ENCODE measurements around the gene HSF5. TPM values are rescaled to one million over a fixed set of nuclear protein-coding genes. Genes with fewer than 3 reads are reported as not detected.

Gene HSF5
- total and polyA plus RNA-seq, 7 donors: under 0.01 to 0.29 TPM; not detected in 5

- peaks cover 37 to 96% (median 64%) of the 10 kb centered on the region in 4 donors for H3K36me3 ChIP-seq
- 93 to 94% methylated on average over 4 of the region's 4 CpGs for WGBS, 2 donors
- DNase-seq: no peak
These were observed 5.3 kb upstream of the HSF5 start for GRCh38 chr17:58493506-58493905.

GRCh38 chr17:58492238-58493121, 4.3 kb upstream of the HSF5 start:
- no peaks in the 10 kb centered on the region for H3K27me3 ChIP-seq
- peaks cover 0 to 7% (median 1%) of the 10 kb centered on the region in 4 donors for H3K4me1 ChIP-seq
- H3K9me3 ChIP-seq: no peaks in the 10 kb centered on the region
- no peak overlapping the region for H3K27ac ChIP-seq
- no peak for DNase-seq
- intact Hi-C loops (cut with DNase I): no loop called here
- 92 to 96% methylated on average over 11 of the region's 11 CpGs for WGBS, 2 donors
- TF ChIP-seq EP300 (IDR thresholded peaks at IDR 0.05) (no peak), POLR2A (IDR thresholded peaks at IDR 0.05) (no peak), CTCF (IDR thresholded peaks at IDR 0.05) (no peak), POLR2AphosphoS5 (IDR thresholded peaks at IDR 0.05) (no peak)
- H3K4me3 ChIP-seq: no peak overlapping the region
- H3K36me3 ChIP-seq: peaks cover 36 to 88% (median 60%) of the 10 kb centered on the region in 4 donors

More at GRCh38 chr17:58493506-58493905, 5.3 kb upstream of the HSF5 start:
- H3K4me3 ChIP-seq: no peak overlapping the region
- no peaks in the 10 kb centered on the region for H3K4me1 ChIP-seq
- TF ChIP-seq POLR2A (IDR thresholded peaks at IDR 0.05): no peak
- no peak for TF ChIP-seq POLR2AphosphoS5 (IDR thresholded peaks at IDR 0.05)
- TF ChIP-seq EP300 (IDR thresholded peaks at IDR 0.05): no peak
- TF ChIP-seq CTCF (IDR thresholded peaks at IDR 0.05): no peak
- H3K27ac ChIP-seq: no peak overlapping the region
- intact Hi-C loops (cut with DNase I): no loop called here
- H3K27me3 ChIP-seq: no peaks in the 10 kb centered on the region
- no peaks in the 10 kb centered on the region for H3K9me3 ChIP-seq

- Histone ChIP-seq H3K27me3 (no peaks in the 10 kb centered on the region), H3K4me3 (no peak overlapping the region), H3K27ac (no peak overlapping the region), H3K36me3 (peaks cover 31 to 79% (median 60%) of the 10 kb centered on the region in 4 donors), H3K9me3 (no peaks in the 10 kb centered on the region), H3K4me1 (peaks cover 0 to 8% (median 1%) of the 10 kb centered on the region in 4 donors)
- no peak for DNase-seq
- TF ChIP-seq CTCF (IDR thresholded peaks at IDR 0.05) (no peak), POLR2AphosphoS5 (IDR thresholded peaks at IDR 0.05) (no peak), POLR2A (IDR thresholded peaks at IDR 0.05) (no peak), EP300 (IDR thresholded peaks at IDR 0.05) (no peak)
- 97 to 98% methylated on average over 6 of the region's 6 CpGs for WGBS, 2 donors
- intact Hi-C loops (cut with DNase I): no loop called here
These were observed 3.4 kb upstream of the HSF5 start for GRCh38 chr17:58491510-58492045.

GRCh38 chr17:58488428-58488890, 251 bp upstream of the HSF5 start:
- no peak overlapping the region for H3K4me3 ChIP-seq
- peaks cover 20 to 48% (median 35%) of the 10 kb centered on the region in 4 donors for H3K36me3 ChIP-seq
- H3K9me3 ChIP-seq: no peaks in the 10 kb centered on the region
- DNase-seq: no peak
- TF ChIP-seq CTCF (IDR thresholded peaks at IDR 0.05) (no peak), POLR2AphosphoS5 (IDR thresholded peaks at IDR 0.05) (no peak), POLR2A (IDR thresholded peaks at IDR 0.05) (no peak), EP300 (IDR thresholded peaks at IDR 0.05) (no peak)
- peaks cover 0 to 8% (median 1%) of the 10 kb centered on the region in 4 donors for H3K4me1 ChIP-seq
- H3K27ac ChIP-seq: no peak overlapping the region
- WGBS, 2 donors: 90 to 95% methylated on average over 26 of the region's 26 CpGs
- no peaks in the 10 kb centered on the region for H3K27me3 ChIP-seq
- intact Hi-C loops (cut with DNase I): no loop called here
